OCI-M2 (cell line): ENCODE data around the gene SLC7A4.
"Not testable (repeated sequence)": the region's sequence is repeated elsewhere in the genome, so short reads cannot be mapped to it uniquely, and the experiment has no call there.

ENCODE experiments used
- DNase-seq: peaks from one replicate; lab custom pipeline; 2025; ENCODE audit not compliant: unreplicated experiment; lab: John Stamatoyannopoulos, UW

Gene SLC7A4, protein sequence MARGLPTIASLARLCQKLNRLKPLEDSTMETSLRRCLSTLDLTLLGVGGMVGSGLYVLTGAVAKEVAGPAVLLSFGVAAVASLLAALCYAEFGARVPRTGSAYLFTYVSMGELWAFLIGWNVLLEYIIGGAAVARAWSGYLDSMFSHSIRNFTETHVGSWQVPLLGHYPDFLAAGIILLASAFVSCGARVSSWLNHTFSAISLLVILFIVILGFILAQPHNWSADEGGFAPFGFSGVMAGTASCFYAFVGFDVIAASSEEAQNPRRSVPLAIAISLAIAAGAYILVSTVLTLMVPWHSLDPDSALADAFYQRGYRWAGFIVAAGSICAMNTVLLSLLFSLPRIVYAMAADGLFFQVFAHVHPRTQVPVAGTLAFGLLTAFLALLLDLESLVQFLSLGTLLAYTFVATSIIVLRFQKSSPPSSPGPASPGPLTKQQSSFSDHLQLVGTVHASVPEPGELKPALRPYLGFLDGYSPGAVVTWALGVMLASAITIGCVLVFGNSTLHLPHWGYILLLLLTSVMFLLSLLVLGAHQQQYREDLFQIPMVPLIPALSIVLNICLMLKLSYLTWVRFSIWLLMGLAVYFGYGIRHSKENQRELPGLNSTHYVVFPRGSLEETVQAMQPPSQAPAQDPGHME

DNA sequence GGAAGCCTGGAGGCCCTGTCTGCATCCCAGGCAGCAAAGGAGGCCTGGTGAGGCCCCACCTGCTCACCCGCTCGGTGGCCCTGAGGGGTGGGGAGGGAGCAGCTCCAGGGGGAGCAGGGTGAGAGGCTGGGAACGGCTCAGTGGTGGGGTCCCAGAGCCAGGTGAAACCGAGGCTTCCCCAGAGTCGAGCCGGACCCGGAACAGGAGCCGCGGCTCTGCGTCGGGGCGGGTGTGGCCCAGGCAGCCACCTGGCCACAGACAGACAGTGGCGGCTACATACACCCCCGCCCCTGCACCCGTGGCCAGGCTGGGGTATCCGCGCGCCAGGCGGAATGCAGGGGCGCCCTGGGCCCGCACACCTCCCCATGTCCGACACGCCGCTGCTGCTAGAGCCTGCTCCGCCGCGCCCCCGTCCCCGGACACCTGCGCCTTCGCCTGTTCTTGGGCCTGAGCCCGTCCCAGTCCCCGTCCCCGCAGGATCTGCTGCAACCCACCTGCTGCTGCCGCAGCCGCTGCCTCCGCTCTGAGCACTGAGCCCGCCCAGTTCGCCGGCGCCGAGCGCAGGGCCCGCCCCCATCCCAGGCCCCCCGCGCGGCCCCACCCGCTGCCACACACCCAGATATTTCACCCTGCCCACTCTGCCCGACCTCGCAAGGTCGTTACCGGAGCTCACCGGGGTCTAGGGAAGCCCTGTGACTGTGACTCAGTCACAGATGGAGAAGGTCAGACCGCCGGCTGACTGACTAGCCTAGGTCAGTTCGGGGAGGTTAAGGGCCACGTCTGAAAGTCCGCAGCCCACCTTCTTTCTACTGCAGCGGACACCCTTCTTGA, at the start of gene SLC7A4:
SLC7A4 (minus strand) TSS at position 525 of the 831 bp plus-strand sequence. CDS start 749 bp downstream, outside the sequence.
- DNase-seq, result no peak

DNA sequence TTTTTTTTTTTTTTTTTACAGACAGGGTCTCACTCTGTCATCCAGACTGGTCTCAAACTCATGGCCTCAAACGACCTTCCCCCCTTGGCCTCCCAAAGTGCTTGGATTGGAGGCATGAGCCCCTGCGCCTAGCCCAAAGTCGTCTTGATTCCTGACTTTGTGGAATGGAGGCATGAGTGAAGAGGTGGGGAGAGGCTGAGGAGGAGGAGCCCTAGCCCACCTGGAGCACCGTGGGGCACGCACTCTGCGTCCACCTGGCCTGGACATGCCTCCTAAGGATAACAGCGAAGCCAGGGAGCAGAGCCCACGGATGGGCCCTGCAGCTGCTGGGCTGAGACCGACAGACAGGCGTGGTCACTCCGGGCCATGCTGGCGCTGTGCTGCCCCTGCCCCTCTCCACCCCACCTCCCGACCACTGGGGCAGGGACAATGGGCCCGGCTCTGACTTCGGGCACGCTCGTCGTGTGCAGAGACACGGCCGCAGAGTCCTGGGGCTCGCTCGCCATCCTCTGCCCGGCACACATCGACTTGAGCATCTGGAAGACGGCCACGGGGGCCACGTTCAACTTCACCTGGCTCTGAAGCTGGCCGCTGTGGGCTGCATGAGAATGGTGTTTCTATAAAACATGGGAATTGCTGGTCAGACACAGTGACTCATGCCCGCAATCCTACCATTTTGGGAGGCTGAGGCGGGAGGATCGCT, 48.2 kb upstream of the SLC7A4 start:
- no peak for DNase-seq

GRCh38 chr22:21079493-21079892, 47.1 kb upstream of the SLC7A4 start:
- no peak for DNase-seq

DNA sequence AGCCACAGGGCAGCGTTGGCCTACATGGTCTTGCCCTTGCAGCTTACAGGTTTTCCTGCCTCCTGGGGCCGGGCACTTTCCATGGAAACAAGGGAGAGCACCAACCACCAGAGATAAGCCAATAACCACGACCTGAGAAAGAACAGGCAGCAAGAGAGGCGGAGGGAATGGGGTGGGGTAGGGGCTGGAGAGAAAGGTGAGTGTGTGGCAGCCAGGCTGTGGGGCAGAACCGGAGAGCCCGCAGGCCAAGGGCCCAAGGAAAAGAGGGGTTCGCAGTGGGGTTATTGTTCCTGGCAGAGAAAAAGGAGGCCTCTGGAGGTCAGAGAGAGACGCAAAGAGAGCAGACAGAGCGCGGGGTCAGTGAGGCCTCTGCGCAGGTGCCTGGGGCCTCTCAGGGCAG, 46.6 kb upstream of the SLC7A4 start:
- no peak for DNase-seq

DNA sequence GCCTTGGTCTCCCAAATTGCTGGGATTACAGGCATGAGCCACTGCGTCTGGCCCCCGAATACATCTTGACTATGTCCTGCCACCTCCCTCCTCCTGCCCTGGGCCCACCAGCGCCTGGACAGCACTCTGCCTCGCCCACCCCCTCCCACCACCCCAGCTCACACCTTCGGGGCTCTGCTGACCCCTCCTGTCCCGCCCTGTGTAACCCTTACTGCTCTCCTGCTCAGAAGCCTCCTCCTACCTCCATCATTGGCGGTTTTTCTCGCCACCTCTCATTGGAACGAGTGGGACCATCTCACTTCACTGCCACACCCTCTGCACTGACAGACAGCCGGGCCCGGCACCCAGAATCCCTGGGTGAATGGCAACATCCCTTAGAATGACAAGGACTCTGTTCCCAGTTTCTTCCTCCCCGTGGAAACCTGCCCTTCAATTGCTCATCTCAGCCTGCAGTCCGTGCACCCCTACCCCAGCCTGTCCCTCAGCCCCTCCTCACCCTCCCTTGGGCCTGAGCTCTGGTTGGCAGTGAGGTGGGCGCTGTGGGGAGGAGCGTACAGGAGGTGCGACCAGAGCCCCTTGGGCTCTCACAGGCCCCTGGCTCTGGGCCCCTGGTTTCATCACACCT, 45.6 kb upstream of the SLC7A4 start:
- no peak for DNase-seq

DNA sequence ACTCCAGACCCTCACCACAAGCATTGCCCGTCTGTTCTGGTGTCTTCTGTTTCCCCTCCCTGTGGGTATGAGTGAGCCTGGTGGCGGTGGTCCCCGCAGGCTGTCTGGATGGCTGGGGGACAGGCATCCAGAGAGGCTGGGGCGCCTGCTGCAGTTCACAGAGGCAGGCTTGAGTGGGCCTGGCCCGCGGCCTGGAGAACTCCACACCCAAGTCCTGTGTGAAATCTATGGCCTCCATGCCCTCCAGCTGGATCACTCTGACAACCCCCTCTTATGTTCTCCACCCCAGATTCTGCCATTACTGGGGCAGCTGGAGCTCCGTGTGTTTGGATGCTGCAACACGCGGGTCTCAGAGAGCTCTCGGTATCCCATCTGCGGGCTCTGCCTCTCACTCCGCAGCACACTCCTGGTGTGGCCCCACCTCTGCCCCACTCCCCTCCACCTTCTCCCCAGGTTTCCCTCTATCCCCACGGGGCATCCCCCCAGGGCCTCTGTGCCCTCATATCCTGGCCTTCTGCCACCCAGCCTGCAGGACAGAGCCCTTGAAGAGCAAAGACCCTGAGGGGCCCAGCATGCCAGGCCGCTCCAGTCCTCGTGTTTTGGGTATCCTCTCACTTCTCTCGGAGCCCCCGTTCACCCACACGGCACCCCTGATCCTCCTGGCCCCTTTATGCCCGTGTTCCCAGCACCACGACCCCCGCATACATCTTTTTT, 44.7 kb upstream of the SLC7A4 start:
- DNase-seq, result no peak

GRCh38 chr22:21075516-21076138, 43.3 kb upstream of the SLC7A4 start:
- DNase-seq, result no peak

DNA sequence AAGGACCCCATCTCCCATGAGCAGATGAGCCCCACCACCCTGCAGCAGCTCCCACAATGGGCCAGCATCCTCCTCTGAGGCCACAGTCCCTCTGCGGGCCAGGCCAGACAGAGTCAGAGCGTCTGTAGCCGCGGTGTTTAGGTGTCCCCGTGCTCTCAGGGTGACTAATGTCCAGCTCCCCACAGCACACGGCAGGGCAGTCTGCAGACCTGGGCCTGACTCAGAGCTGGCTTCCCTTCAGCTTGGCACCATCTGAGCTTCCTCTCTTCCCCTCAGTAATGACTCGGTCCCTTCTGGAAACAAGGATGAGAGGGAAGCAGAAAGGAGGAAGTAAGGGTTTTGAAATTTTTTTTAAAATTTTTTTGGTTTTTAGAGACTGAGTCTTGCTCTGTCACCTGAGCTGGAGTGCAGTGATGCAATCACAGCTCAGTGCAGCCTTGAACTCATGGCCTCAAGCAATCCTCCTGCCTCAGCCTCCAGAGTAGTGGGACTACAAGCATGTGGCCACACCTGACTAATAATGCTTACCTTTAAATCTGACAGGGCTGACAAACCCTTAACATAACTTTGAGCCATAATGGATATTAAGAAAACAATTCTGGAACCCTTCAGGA, 41.8 kb upstream of the SLC7A4 start:
- DNase-seq, result no peak

DNA sequence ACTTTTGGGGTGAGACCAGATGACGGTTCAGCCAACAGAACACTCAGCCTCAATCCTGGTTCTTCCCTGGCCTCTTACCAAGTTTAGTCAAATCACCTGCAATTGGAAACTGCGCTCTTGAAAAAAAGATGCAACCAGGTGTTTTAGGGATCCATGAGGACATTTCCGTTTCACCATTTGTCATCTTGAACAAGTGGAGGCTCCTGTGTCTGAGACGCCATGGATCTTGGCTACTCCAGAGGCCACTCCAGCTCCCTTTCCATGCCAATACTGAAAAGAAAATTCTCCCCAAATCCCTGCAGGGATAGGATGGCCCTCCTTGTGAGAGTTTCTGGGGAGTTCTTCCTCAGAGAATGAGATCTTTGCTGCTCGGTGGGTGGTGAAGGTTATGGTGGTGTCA, 41.1 kb upstream of the SLC7A4 start:
- DNase-seq, result no peak

- DNase-seq, result no peak
Observed at GRCh38 chr22:21073023-21073422, 40.7 kb upstream of the SLC7A4 start.

DNA sequence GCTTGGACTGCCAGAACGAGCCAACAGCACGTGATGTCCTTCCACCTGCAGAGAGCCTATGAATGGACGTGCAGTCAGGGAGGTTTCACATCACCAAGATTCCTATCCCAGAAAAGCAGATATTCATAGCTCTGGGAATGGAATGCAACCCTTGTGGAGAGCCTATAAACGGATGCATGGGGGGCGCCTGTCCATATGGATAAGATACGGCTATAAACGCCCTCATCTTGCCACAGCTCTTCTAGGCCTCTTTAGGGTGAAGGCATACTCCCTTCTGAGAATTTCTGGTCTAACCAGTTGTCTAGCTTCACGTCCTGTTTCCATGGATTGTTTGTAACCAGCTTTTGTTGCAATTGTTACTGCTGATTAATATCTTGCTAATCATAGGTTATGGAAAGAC, 39.4 kb upstream of the SLC7A4 start:
- not testable (repeated sequence) for DNase-seq

DNA sequence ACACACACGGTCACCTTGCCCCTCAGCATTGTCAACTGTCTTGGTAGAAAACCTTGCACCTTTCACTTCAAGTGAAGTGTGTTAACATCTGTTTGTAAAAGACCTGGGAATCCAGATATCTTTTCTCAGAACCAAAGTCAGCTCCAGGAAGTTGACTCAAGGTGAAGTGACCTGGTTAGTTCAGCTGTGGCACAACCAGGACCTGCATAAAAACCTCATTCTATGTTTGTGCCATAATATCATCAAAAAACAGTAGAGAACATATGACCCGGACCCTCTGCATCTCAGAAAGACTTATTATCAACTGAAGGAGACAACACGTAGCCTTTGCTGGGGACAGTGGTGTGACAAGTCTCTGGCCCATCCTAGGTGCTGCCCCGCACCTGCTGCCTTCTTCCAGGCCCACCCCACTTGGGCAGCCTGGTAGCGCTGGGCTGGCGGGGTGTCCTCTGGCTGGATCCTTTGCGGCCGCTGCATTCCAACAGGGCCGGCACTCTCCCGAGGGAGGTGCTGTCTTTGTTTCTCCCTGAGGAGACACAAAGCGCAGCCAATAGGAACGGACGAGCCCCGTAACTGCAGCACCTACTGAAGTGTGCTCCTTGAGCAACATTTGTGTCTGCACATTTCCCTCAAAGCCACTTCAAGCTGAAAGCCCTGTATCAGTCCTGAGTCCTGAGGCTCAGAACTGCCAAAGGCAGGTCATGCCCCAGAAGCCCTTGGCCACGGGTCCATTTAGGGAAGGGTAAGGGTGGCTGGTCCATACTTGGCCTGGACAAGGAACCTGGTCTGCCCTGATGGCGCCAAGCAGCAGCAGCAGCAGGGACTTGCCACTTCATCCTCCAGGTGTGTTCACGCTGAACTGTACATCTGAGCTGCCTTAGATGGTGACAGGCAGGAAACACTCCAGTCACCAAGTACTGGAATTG, 38.6 kb upstream of the SLC7A4 start:
- DNase-seq, result no peak

GRCh38 chr22:21069375-21069774, 37.0 kb upstream of the SLC7A4 start:
- no peak for DNase-seq

DNA sequence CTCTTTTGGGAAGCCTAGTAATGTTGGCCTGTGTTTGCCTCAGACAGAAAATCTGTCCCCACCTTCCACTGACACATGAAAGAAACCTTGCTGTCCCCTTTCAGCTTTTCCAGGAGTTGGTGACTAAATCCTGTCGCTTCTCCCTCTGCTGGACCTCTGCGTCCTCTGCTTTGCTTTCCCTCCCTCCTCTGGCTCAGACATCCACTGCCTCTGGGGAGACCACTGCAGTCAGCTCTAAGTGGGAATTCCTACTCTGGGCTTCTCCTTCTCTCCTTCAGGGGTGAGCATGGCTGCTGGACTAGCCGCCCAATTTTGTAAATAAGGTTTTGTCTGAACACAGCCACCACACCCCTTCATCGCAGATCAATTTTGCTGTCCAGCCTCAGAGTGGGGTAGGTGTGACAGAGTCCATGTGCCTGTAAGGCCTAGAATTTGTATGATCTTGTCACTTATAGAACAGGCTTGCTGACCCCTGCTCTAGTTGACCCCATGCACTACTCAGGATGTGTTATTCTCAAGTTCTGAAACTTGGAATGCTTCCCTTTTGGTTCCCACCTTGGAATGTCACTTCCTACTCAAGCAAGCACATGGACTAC, 36.4 kb upstream of the SLC7A4 start:
- no peak for DNase-seq

DNA sequence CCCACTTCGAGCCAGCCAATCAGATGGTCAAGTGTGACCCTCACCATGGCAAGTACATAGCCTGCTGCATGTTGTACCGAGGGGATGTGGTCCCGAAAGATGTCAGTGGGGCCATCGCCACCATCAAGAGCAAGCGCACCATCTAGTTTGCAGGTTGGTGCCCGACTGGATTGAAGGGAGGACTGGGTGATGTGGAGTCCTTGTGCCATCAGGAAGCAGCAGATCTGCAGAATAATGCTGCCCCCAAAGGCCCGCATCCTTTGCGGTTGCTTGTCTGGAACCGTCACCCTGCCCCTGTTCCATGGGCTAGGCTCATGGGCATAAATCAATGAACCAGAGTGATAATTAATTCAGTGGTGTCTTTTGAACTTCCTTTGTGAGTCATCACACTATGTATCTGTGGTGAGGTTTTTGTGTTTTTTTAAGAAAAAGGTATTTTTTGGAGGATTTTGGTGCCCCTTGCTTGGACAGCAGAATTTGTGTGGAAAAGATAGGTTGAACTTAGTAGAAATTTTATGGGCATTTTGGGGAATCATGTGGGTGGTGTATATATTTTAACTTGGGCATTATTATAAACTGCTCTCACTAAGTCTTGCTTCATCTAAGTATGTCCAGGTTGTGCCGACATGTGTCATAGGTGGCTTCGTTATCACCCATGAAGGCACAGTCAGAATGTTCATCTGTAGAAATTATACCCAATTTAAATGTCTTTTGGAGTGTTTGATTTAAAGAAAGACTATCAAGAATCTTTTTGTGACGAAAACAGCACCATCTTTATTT, 35.7 kb upstream of the SLC7A4 start:
- no peak for DNase-seq

DNA sequence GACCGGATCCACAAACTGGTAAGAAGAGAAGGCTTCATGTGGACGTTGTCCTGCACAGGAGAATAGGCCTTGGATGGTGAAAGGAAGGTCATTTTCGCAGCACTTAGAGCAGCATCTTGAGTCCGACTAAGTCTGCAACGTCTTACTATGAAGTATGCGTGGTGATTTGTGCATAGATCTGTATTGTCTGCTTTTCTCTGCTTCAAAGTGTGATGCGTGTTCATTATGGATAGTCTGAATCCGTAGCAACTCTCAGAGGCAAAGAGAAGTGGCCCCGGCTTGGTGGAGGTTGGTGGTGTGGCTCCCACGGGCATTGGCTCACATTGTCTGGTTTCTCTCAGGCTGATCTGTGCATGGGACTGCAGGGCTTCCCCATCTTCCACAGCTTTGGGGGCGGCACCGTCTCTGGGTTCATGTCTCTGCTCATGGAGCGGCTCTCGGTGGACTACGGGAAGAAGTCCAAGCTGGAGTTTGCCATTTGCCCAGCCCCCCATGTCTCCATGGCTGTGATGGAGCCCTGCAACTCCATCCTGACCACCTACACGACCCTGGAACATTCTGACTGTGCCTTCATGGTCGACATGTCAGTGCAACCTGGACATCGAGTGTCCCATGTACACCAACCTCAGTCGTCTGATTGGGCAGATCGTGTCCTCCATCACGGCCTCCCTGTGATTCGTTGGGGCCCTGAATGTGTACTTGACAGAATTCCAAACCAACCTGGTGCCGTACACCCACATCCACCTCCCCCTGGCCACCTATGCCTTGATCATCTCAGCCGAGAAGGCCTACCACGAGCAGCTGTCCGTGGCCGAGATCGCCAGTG, 34.9 kb upstream of the SLC7A4 start:
- no peak for DNase-seq
